HG02759 (cell line): ENCODE results near the gene OR2V2.
"Not testable (repeated sequence)": the region's sequence is repeated elsewhere in the genome, so short reads cannot be mapped to it uniquely, and the experiment has no call there.

Source experiments
- ATAC-seq: cut with Tn5 transposase; IDR thresholded peaks from one replicate; pipeline ENCODE4 v1.9.1; 2021; ENCODE audit warnings: mild to moderate bottlenecking, moderate library complexity; ENCODE audit not compliant: unreplicated experiment

OR2V2 gene

GRCh38 chr5:181114844-181115778 lies 32.3 kb upstream of the OR2V2 start:
- no peak for ATAC-seq

GRCh38 chr5:181118369-181118768 lies 29.0 kb upstream of the OR2V2 start:
- no peak for ATAC-seq

DNA sequence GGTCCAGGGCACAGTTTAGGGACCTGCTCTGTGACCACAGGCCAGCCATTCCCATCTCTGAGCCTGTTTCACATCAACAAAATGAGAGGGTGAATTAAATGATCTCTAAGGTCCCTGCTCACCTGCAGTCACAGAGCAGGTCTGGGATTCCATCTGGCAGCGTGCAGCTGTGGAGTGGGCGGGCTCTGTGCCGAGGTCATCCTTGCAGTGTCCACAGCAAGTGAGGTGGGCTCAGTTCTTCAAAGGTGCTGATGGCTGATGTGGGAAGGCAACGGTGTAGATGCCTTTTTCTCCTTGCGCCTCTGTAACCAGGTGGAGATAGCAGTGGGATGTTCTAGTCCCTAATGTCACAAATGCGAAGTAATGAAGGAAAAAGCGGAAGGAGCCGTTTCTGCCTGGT lies 28.3 kb upstream of the OR2V2 start:
- no peak for ATAC-seq

DNA sequence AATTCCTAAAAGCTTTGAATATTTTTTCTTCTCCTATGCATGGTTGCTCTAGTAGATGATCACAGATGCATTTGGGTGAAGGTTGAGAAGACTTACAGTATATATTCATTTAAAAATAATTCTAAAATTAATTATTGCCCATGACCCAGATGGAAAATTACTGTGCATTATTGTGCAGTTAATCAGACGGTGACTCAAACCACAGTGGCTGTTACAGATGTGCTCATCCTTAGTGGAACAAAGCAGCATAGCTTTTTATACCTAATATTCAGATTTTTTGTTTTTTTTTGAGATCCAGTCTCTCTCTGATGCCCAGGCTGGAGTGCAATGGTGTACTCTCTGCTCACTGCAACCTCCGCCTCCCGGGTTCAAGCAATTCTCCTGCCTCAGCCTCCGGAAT lies 27.1 kb upstream of the OR2V2 start:
- no peak for ATAC-seq

DNA sequence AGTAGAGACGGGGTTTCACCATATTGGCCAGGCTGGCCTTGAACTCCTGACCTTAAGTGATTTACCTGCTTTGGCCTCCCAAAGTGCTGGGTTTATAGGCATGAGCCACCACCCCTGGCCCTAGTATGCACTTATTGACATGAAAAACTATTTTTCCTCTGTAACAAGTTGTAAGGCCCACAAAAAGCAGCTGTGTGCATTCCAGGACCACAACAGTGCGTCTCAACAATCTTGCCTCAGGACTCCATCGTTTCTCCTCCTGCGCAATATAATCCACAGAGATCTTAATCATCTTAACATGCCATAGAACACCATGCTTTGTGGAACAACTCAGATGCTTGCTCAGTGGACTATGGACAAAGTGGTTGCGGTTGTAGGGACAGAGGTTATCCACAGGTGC lies 26.6 kb upstream of the OR2V2 start:
- no peak for ATAC-seq

- no peak for ATAC-seq
Observed at GRCh38 chr5:181121675-181122561, 25.5 kb upstream of the OR2V2 start.

- no peak for ATAC-seq
Observed at GRCh38 chr5:181124526-181124925, 22.9 kb upstream of the OR2V2 start.

GRCh38 chr5:181126841-181127240 lies 20.5 kb upstream of the OR2V2 start:
- no peak for ATAC-seq

DNA sequence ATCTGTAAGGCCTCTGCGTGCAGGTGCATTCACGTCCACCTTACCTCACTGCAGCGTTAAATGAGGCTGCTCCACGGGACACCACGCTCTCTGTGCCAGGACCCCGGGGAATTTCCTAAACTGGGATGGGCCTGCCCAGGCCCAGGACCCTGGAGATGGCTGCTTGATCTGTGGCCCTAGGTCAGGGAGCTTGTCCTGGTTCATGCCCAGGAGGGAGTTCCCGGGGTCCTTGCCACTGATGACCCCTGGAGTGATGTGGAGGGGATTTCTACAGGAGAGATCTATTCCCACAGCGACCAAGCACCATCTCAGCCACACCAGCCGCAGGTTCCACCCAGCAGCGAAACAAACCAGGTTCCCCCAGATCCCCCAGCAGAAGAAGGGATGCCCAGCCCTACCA lies 19.9 kb upstream of the OR2V2 start:
- ATAC-seq: no peak

DNA sequence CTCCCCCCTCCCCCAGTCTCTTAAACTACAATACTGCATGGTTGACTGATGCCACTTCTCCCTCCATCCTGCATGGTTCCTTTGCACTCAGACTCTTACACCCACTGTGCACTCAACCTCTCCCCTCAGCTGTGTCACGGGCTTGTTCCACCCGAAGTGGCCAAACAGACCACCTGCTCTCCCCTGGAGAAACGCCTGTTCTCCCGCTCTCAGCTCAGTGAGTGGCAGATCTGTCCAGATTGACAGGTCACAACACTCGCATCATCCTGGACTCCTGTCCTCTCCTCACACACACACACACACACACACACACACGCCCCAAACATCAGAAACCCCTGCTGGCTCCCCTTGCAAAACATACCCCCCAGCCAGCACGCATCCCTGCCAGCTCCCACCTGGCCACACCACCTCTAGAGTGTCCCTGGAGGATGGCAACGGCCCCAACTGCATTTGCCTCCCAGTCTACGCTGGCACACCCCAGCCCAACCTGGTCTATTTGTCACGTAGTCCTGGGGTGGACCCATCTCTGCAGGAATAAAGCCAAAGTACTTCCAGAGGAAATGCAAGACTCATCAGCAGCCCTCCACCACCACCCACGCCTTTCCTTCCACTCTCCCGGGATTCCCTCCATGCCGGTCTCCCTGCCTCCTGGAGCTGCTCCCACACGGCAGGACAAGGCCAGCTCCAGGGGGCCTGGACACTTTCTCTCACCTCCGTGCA lies 19.3 kb upstream of the OR2V2 start:
- no peak for ATAC-seq

GRCh38 chr5:181129601-181130000 lies 17.8 kb upstream of the OR2V2 start:
- ATAC-seq: no peak

- ATAC-seq: not testable (repeated sequence)
Observed at GRCh38 chr5:181130081-181130480, 17.3 kb upstream of the OR2V2 start.

- no peak for ATAC-seq
Observed at GRCh38 chr5:181130832-181131496, 16.4 kb upstream of the OR2V2 start, which contains the start of gene OR2V1. Gene OR2V1, minus strand, starts transcription at chr5:181131169. Its CDS starts 5,865 bp downstream, at chr5:181125304.

GRCh38 chr5:181131514-181131913 lies 15.9 kb upstream of the OR2V2 start:
- ATAC-seq: no peak

GRCh38 chr5:181133083-181133482 lies 14.3 kb upstream of the OR2V2 start:
- no peak for ATAC-seq

- no peak for ATAC-seq
Observed at GRCh38 chr5:181133610-181134231, 13.7 kb upstream of the OR2V2 start.

DNA sequence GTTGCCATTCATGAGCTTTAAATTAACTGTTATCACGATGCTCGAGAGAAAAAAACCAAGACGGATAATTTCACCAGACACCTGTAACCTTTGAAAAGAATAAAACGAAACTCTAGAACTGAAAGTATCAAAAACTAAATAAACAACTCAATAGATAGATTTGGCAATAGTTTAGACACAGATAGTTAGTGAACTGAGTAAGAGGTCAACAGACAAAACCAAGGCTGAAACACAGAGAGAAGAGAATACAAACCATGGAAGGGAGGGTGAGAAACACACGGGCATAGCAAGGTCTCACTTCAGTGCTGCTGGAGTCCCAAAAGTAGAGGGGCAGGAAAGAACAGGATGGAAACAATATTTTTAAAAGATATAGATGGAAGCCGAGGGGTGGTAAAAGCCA lies 13.1 kb upstream of the OR2V2 start:
- no peak for ATAC-seq

DNA sequence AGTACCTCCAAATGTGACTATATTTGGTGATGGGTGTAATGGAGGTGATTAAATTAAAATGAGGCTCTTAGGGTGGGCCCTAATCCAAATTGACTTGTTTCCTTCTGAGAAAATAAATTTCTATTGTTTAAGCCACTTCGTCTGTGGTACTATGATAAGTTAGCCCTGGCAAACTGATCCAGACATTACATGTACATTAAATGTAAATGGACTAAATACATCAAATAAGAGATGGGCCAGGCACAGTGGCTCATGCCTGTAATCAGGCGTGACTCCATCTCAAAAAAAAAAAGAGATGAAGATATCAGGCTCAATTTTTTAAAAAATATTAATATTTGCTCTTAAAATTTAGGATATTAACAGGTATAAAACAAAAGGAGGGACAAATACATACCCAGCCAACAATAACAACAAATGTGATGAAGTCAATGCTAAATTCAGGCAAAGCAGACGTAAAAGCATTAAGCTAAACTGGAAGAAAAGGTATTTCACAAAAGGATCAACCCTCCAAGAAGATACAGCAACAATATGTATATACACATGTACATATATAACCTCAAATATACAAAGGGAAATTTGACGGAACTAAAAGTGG lies 10.9 kb upstream of the OR2V2 start:
- no peak for ATAC-seq

- ATAC-seq: no peak
Observed at GRCh38 chr5:181138258-181138657, 9.1 kb upstream of the OR2V2 start.

DNA sequence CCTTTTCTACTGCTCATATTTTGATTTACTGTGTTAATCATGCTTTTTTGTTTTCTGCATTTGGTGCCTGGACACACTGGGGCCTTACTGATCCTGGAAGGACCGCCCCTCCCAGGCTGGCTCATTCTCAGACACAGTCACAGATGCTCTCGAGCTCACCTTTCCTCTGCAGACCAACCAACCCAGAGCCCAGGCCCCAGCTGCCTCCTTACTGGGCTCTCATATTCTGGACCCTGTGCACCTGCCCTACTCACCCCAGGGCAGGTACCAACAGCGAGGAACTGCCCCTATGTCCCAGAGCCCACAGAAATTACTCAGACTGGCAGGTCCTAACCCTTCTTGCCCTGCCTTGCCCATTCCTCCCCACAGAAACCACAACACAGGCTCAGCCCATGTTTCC lies 6.6 kb upstream of the OR2V2 start:
- ATAC-seq: no peak
